Limb (tissue), 2 donors: ENCODE results near the gene PAPLN.
"Not testable (repeated sequence)": the region's sequence is repeated elsewhere in the genome, so short reads cannot be mapped to it uniquely, and the experiment has no call there.

Experiments
- DNase-seq, 2 donors: peaks; one replicate each; pipeline ENCODE4 v3.0.0-alpha.2; 2016; ENCODE audit errors: extremely low spot score in 2 of 2

PAPLN gene, protein sequence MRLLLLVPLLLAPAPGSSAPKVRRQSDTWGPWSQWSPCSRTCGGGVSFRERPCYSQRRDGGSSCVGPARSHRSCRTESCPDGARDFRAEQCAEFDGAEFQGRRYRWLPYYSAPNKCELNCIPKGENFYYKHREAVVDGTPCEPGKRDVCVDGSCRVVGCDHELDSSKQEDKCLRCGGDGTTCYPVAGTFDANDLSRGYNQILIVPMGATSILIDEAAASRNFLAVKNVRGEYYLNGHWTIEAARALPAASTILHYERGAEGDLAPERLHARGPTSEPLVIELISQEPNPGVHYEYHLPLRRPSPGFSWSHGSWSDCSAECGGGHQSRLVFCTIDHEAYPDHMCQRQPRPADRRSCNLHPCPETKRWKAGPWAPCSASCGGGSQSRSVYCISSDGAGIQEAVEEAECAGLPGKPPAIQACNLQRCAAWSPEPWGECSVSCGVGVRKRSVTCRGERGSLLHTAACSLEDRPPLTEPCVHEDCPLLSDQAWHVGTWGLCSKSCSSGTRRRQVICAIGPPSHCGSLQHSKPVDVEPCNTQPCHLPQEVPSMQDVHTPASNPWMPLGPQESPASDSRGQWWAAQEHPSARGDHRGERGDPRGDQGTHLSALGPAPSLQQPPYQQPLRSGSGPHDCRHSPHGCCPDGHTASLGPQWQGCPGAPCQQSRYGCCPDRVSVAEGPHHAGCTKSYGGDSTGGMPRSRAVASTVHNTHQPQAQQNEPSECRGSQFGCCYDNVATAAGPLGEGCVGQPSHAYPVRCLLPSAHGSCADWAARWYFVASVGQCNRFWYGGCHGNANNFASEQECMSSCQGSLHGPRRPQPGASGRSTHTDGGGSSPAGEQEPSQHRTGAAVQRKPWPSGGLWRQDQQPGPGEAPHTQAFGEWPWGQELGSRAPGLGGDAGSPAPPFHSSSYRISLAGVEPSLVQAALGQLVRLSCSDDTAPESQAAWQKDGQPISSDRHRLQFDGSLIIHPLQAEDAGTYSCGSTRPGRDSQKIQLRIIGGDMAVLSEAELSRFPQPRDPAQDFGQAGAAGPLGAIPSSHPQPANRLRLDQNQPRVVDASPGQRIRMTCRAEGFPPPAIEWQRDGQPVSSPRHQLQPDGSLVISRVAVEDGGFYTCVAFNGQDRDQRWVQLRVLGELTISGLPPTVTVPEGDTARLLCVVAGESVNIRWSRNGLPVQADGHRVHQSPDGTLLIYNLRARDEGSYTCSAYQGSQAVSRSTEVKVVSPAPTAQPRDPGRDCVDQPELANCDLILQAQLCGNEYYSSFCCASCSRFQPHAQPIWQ

DNA sequence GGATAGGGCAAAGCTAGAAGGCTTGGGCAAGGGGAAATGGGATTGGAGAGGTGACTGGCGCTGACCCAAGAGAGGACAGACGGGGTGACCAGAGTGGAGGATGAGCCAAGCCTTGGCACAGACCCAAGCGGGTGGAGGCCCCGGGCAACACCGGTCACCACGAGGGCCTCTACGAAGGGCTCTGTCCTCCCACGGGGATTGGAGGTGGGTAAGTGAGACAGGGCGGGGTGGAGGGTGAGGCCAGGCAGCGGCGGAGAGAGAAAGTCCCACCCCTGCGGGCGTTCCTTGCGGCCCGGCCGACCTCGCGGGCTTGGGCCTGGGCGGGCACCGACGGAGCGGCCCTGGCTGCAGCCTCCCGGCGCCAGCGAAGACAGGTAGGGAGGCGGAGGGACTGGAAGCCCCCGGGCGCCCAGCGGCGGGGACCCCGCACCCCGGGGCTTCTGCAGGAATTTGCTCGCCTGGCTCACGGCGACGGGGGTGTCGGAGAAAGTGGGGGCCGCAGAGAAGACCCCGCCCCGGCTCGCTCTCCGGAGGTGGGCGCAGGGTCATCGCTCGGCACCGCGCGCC is at the start of gene PAPLN:
Gene PAPLN (plus strand): TSS at position 288 of the 567 bp plus-strand sequence. CDS start 2,273 bp downstream, outside the sequence.
- peak in 1 of 2 donors; percentile 46 for DNase-seq

DNA sequence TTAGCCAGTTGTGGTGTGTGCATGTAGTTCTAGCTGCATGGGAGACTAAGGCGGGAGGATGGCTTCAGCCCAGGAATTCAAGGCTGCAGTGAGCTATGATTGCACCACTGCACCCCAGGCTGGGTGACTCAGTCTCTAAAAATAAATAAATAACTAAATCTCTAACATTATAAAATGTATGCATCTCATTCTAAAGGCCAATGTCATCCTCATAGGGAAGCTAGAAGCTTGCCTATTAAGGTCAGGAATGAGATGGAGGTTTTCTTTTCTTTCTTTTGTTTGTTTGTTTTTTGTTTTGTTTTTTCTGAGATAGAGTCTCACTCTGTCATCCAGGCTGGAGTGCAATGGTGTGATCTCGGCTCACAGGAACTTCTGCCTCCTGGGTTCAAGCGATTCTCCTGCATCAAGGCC is 48.8 kb upstream of the PAPLN start:
- DNase-seq: no peak

DNA sequence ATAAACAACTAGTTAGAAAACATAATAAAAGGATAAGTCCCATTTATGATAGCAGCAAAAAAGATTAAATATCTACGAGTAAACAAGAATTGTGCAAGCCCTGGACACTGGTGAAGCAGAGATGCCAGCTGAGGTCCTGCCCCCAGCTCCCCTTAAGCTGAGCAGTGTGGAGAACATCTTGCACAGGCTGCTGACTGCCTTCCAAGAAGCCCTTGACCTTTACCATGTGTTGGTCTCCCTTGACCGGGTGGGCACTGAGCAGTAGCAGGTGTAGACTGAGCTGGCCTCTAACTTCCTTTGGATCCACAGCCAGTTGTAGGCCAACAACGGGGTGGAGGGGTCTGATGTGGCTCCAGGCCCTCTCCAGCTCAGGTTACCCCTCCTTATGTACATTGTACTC is 47.7 kb upstream of the PAPLN start:
- no peak for DNase-seq

DNA sequence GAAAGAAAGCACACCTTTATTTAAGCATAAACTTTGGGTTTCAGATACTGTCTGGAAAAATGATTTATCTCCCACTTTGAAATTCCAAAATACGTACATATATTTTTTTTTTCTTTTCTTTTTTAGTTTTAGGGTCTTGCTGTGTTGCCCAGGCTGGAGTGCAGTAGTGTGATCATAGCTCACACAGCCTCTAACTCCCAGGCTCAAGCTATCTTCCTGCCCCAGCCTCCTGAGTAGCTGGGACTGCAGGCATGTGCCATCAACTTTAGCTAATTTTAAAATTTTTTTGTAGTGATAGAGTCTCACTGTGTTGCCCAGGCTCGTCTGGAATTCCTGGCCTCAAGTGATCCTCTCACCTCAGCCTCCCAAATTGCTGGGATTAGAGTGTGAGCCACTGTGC is 45.9 kb upstream of the PAPLN start:
- no peak for DNase-seq

DNA sequence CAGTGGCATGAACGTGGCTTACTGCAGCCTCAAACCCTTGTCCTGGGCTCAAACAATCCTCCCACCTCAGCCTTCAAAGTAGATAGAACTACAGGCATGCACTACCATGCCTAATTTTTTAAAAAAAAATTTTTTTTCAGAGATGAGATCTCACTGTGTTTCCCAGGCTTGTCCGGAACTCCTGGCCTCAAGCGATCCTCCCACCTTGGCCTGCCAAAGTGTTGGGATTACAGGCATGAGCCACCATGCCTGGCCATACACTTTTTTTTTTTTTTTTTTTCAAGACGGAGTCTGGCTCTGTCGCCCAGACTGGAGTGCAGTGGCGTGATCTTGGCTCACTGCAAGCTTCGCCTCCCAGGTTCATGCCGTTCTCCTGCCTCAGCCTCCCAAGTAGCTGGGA is 43.0 kb upstream of the PAPLN start:
- DNase-seq: not testable (repeated sequence)

DNA sequence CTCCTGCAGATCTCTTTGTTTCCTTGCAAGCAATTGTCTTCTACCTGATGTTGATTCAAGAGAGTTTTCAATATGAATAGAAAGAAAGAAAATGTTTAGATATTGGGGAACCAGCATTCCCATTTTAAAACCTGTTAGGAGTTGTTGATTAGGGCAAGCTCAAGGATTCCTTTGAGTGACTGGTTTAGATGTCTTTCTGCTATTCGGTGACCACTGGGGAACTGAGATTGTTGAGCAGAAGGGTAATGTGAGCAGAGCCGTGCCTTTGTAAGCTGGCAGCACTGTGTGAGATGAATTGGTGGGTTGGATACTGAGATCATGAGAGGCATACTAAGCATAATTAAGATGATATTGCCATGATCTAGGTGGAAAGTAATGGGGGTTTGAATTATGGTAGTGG is 39.1 kb upstream of the PAPLN start:
- DNase-seq: no peak

DNA sequence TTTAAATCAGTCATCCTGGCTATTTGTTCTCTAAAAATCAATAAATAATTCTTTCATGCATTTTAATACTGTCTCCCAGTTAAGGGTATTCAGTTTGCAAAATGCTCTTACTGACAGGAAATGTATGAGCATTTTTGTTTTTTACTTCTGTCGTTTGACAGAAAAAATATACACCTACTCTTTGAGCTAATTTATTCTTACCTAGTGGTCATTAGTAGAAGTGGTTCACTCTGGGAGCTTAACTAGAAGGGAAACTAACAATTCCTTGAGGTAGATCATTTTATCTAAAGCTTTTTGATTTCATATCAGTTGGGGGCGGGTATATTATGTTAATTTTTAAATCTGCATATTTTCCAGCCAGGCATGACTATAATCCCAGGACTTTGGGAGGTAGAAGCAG is 33.8 kb upstream of the PAPLN start:
- no peak for DNase-seq

DNA sequence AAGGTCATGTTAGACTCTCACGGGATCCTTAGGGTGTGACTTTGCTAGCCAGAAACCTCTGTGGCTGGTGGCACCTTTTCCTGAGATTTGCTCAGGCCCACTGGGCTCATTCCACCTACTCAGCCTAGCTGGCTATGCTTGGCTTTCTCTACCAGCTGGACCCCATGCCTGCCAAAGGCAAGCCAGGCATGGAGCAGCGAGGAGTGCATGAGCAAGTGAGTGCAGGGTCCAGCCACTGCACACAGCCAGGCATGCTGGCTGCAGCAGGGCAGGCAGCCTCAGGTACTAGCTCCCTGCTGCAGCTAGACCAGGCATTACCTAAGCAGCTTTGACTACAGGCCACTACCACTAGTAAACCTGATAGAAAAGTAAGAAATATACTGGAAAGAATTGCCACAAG is 29.7 kb upstream of the PAPLN start:
- DNase-seq: no peak

DNA sequence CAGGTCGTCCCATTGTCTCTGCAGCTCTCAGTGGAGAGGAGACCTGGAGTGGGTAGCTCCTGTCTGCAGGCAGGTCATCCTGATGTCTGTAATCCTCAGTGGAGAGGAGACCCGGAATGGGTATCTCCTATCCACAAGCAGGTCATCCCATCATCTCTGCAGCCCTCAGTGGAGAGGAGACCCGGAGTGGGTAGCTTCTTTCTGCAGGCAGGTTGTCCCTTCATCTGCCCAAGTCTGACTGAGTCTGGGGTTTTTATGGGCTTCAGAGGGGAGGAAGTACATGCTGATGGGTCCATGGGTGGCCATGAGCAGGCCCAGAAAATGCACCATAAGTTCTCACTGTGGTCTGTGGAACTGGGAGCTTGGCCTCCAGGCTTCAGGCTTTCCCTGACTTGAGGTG is 28.9 kb upstream of the PAPLN start:
- no peak for DNase-seq

DNA sequence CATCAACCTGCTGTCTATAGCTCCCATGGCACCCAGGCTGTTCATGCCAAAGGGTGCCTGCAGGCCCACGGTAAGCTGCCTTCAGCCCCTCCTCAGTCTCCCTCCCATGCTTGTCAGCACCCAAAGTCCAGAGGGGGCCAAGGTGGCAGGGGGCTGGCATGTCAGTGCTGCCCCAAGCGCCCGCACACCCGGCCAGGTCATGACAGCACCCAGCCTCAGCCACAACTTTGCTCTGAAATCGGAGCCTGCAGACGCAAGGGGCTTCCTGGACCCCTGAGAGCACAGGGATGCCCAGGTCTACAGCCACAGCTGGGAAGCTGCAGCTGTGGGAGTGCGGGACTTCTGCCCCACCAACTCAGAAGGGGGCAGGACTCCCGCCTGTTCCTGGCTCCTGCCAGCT is 28.5 kb upstream of the PAPLN start:
- no peak for DNase-seq

DNA sequence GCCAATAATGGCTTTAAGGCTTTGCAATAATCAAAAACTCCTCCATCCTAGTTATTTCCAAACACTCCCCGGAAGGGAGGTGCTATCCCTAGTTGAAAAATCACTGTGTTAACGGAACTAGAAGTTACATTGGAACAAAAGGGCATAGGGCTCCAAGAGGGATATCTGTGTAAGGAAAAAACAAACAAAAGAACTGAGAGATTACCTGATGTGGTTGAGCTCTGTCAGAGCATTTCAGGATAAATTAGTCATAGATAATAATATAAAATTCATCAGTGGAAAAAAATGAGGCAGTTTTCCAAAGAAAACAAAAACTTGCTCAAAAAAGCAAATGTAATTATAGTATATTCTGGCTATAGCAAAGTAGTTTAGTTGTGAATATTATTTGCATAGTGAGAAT is 27.4 kb upstream of the PAPLN start:
- DNase-seq: no peak

DNA sequence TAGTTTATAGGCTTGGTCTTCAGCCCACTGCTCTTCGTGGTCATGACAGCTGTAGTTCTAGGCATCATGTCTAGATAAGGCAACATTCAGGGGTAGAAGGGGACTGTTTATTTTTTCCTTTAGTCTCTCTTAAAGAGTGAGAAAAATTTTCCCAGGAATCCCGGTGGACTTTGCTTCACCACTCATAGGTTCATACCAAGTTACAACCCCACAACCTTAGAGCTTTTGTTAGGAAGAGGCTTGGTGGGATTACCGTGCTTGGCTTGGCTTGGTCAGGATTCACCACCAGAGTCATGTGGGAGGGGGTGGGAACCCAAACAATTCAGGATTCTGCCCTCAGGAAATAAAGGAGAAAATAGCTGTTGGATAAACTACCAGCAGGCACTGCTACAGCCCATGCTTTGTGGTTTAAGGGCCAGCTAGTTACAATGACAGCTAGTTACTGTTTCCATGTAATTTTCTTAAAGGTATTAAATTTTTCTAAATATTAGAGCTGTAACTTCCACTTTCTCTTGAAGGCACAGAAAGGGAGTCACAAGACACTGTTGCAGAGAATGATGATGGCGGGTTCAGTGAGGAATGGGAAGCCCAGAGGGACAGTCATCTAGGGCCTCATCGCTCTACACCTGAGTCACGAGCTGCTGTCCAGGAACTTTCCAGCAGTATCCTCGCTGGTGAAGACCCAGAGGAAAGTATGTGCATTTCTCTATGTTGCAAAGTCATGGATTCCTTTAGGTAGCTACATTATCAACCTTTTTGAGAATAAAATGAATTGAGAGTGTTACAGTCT is 25.9 kb upstream of the PAPLN start:
- no peak for DNase-seq

DNA sequence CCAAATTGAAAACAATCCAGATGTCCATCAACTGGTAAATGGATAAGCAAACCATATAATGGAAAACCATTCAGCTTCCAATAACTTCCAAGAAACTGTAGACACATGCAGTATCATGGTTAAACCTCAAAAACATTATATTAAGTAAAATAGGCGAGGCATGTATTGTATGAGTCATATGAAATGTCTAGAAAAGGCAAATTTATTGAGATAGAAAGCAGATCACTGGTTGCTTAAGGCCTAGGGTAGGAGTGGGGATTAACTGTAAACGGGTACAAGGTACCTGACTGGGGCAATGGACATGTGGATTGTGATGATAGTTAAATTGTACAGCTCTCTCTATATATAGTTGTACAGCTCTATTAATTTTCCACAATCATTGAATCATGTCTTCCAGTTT is 21.3 kb upstream of the PAPLN start:
- DNase-seq: no peak

DNA sequence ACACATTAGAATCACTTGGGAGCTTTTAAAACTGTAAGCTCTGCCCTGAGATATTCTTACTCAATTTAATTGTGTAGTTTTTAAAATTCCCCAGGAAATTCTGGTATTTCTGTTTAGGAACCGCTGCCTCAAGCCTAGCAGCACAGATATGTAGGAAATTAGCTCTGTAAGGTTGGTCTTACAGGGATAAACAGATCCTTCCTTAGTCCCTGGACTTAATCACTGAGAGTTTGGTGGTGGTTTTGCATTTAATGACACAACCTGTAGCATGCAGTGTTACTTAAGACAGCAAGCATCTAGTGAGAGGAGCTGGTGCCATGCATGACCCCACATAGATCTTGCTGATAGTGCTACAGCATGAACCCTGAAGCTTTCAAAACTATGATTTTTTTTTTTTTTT is 19.9 kb upstream of the PAPLN start:
- no peak for DNase-seq

DNA sequence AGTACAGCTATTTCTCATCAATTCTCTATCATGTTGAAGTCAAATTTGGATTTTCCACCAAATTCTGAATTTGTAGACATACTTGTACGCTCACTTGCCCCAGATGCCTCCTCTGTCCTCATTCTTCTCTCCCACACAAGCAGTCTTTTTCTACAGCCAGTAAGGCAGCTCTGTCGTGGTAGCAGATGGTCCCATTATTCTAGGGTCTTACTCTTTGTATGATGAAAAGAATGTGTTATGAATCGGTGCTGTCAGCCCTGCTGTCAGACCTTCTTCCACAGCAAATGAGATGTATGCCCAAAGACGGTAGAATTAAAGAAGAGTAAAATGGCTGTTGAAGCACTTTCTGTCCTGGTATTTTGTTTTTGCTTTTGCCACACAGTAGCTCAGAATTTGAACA is 17.2 kb upstream of the PAPLN start:
- no peak for DNase-seq

DNA sequence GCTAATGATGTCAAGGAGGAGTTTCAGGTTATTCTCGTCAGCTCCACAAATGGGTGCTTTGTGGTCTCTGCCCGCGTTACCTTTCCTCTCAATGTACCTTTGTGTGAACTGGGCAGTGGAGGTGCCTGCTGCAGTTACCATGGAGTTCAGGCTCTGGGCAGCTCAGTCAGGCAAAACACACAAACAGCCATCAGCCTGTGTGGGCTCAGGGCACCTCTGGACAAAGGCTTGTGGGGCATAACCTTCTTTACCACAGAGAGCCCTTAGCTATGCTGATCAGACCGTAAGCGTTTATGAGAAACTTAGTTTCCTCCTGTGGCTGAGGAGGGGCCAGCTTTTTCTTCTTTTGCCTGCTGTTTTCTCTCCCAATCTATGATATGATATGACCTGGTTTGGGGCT is 16.7 kb upstream of the PAPLN start:
- no peak for DNase-seq

DNA sequence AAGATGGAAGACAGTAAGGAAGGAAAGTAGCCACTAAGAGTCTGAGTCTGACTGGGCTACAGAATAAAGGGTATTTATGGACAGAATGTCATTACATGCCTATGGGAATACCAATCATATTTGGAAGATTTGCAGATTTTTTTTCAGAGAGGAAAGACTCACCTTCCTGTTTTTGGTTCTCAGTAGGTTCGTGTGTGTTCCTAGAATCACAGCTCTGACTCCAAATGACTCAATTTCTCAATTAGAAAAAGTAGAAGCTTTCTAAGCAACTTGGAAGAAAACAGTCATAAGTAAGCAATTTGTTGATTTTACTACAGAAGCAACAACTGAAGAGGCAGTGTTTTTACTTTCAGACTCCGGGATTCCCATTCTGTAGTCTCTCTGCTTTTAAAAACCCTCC is 15.4 kb upstream of the PAPLN start:
- DNase-seq: no peak

DNA sequence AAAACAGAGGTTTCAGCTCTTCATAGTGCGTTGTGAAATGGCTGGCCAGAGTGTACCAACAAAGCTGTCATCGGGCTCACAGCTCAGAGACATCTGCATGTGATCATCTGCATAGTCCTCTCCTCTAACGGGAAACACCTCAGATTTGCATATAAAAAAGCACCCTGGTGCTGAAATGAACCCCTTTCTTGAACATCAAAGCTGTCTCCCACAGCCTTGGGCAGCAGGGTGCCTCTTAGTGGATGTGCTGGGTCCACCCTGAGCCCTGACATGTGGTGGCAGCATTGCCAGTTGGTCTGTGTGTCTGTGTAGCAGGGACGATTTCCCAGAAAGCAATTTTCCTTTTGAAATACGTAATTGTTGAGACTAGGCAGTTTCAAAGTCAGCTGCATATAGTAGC is 14.3 kb upstream of the PAPLN start:
- no peak for DNase-seq

DNA sequence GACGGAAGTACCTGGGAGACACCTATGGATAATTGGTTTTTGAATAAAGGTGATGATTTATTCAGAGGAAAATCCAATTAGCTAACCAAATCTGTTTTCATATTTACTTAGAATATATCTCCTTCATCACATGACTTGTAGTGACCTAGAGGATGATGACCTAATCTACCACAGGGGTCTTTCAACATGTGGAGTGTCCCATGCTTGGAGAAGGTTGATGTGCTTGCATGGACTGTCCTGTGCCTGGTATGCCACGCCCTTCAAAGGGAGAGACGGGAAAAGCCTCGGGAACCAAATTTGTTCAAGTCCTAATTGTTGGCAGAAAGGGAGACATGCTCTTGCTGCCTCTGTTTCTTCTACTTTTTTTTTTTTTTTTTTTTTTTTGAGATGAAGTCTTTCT is 11.8 kb upstream of the PAPLN start:
- no peak for DNase-seq
